Measurements from ENCODE around the gene RNF168. TPM values are rescaled to one million over a fixed set of nuclear protein-coding genes. Genes with fewer than 3 reads are reported as not detected.
A peak's percentile ranks its signal among the peaks of the same experiment; 100 is the strongest.

The RNF168 gene
- polyA plus RNA-seq, 1 donor (not counting 4 experiments of a cell fraction or from before 2014, with no cell fraction given): 7.2 TPM

- DNase-seq (ENCODE audit: low read depth, low spot score): no peak
- no peaks in the 10 kb centered on the region for H3K9me1 ChIP-seq (ENCODE audit: control insufficient read depth, extremely low read depth, insufficient read depth, low read length)
- H3K9ac ChIP-seq (ENCODE audit: control insufficient read depth, extremely low read depth, insufficient read depth, low read length): no peak overlapping the region
- no peaks in the 10 kb centered on the region for H3K27me3 ChIP-seq (ENCODE audit: control insufficient read depth, extremely low read depth, insufficient read depth, low read length)
- dilution Hi-C loops (cut with MboI; ENCODE audit: extremely low pct_ligation_motif_present, low sequenced_read_pairs): no loop called here
- H3K36me3 ChIP-seq (ENCODE audit: control insufficient read depth in 2 of 2, extremely low read depth in 1 of 2, insufficient read depth in 2 of 2, low read length in 2 of 2): no peaks in the 10 kb centered on the region
- H3K9me3 ChIP-seq (ENCODE audit: control insufficient read depth, low read depth, low read length): no peaks in the 10 kb centered on the region
- FAIRE-seq: no peak
- H3K27ac ChIP-seq (ENCODE audit: control insufficient read depth, insufficient read depth, low read length): no peak overlapping the region
- TF ChIP-seq, protein P1, sequence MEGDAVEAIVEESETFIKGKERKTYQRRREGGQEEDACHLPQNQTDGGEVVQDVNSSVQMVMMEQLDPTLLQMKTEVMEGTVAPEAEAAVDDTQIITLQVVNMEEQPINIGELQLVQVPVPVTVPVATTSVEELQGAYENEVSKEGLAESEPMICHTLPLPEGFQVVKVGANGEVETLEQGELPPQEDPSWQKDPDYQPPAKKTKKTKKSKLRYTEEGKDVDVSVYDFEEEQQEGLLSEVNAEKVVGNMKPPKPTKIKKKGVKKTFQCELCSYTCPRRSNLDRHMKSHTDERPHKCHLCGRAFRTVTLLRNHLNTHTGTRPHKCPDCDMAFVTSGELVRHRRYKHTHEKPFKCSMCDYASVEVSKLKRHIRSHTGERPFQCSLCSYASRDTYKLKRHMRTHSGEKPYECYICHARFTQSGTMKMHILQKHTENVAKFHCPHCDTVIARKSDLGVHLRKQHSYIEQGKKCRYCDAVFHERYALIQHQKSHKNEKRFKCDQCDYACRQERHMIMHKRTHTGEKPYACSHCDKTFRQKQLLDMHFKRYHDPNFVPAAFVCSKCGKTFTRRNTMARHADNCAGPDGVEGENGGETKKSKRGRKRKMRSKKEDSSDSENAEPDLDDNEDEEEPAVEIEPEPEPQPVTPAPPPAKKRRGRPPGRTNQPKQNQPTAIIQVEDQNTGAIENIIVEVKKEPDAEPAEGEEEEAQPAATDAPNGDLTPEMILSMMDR (optimal IDR thresholded peaks at IDR 0.05 in 1 of 3, IDR thresholded peaks at IDR 0.05 in 1 of 3, conservative IDR thresholded peaks at IDR 0.05 in 1 of 3; ENCODE audit: extremely low read depth in 1 of 3, insufficient read depth in 2 of 3, low read length in 3 of 3): no peak
- TF ChIP-seq EZH2 (IDR thresholded peaks at IDR 0.05; ENCODE audit: low read length): no peak
- H3K79me2 ChIP-seq (ENCODE audit: control insufficient read depth, insufficient read depth, low read length): no peaks in the 10 kb centered on the region
- H3K4me1 ChIP-seq (ENCODE audit: control insufficient read depth, extremely low read depth, insufficient read depth, low read length): no peaks in the 10 kb centered on the region
- H2AFZ ChIP-seq (ENCODE audit: control insufficient read depth, low read length): no peak overlapping the region
- H3K4me2 ChIP-seq (ENCODE audit: control insufficient read depth, extremely low read depth, insufficient read depth, low read depth, low read length): no peak overlapping the region
- H3K4me3 ChIP-seq (ENCODE audit: control insufficient read depth in 2 of 3, extremely low read depth in 1 of 3, insufficient read depth in 2 of 3, low read depth in 1 of 3, low read length in 3 of 3): no peak overlapping the region
- no peaks in the 10 kb centered on the region for H4K20me1 ChIP-seq (ENCODE audit: control insufficient read depth, extremely low read depth, insufficient read depth, low read length)
Observed at GRCh38 chr3:196444500-196444894, 59.1 kb downstream of the RNF168 start.

DNA sequence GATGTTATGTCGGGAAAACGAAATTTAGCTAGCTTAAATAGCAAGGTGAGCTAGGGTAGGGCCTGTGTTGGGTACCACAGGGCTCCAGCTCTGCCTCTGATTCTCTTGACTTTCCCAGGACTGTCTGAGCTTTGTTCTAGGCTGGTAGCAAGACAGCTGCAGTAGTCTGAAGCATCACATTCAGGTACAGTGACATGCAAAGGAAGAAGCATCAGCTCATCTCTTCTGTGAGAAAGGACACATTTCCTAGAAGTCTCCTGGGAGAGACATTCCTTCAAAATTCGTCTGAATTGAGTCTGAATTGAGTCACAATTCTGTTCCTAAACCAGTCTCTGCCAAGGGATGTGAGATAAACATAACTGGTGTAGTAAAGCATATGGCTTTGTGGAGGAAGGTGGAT, 62.9 kb downstream of the RNF168 start:
- no peak for TF ChIP-seq EZH2 (IDR thresholded peaks at IDR 0.05; ENCODE audit: low read length)
- H3K79me2 ChIP-seq (ENCODE audit: control insufficient read depth, insufficient read depth, low read length): no peaks in the 10 kb centered on the region
- H2AFZ ChIP-seq (ENCODE audit: control insufficient read depth, low read length): peak overlapping the region; percentile 27
- H4K20me1 ChIP-seq (ENCODE audit: control insufficient read depth, extremely low read depth, insufficient read depth, low read length): no peaks in the 10 kb centered on the region
- no peaks in the 10 kb centered on the region for H3K27me3 ChIP-seq (ENCODE audit: control insufficient read depth, extremely low read depth, insufficient read depth, low read length)
- H3K9me1 ChIP-seq (ENCODE audit: control insufficient read depth, extremely low read depth, insufficient read depth, low read length): no peaks in the 10 kb centered on the region
- H3K27ac ChIP-seq (ENCODE audit: control insufficient read depth, insufficient read depth, low read length): no peak overlapping the region
- DNase-seq (ENCODE audit: low read depth, low spot score) (no peak), FAIRE-seq (no peak)
- H3K4me2 ChIP-seq (ENCODE audit: control insufficient read depth, extremely low read depth, insufficient read depth, low read depth, low read length): no peak overlapping the region
- no peaks in the 10 kb centered on the region for H3K4me1 ChIP-seq (ENCODE audit: control insufficient read depth, extremely low read depth, insufficient read depth, low read length)
- dilution Hi-C loops (cut with MboI; ENCODE audit: extremely low pct_ligation_motif_present, low sequenced_read_pairs): no loop called here
- no peak overlapping the region for H3K4me3 ChIP-seq (ENCODE audit: control insufficient read depth in 2 of 3, extremely low read depth in 1 of 3, insufficient read depth in 2 of 3, low read depth in 1 of 3, low read length in 3 of 3)
- H3K36me3 ChIP-seq (ENCODE audit: control insufficient read depth in 2 of 2, extremely low read depth in 1 of 2, insufficient read depth in 2 of 2, low read length in 2 of 2): no peaks in the 10 kb centered on the region
- no peaks in the 10 kb centered on the region for H3K9me3 ChIP-seq (ENCODE audit: control insufficient read depth, low read depth, low read length)
- no peak overlapping the region for H3K9ac ChIP-seq (ENCODE audit: control insufficient read depth, extremely low read depth, insufficient read depth, low read length)

GRCh38 chr3:196440041-196440537, 63.5 kb downstream of the RNF168 start:
- H3K9me1 ChIP-seq (ENCODE audit: control insufficient read depth, extremely low read depth, insufficient read depth, low read length): no peaks in the 10 kb centered on the region
- TF ChIP-seq, protein P1 (optimal IDR thresholded peaks at IDR 0.05 in 1 of 3, IDR thresholded peaks at IDR 0.05 in 1 of 3, conservative IDR thresholded peaks at IDR 0.05 in 1 of 3; ENCODE audit: extremely low read depth in 1 of 3, insufficient read depth in 2 of 3, low read length in 3 of 3): no peak
- TF ChIP-seq EZH2 (IDR thresholded peaks at IDR 0.05; ENCODE audit: low read length): no peak
- H3K36me3 ChIP-seq (ENCODE audit: control insufficient read depth in 2 of 2, extremely low read depth in 1 of 2, insufficient read depth in 2 of 2, low read length in 2 of 2): no peaks in the 10 kb centered on the region
- no peaks in the 10 kb centered on the region for H3K27me3 ChIP-seq (ENCODE audit: control insufficient read depth, extremely low read depth, insufficient read depth, low read length)
- no peaks in the 10 kb centered on the region for H3K4me1 ChIP-seq (ENCODE audit: control insufficient read depth, extremely low read depth, insufficient read depth, low read length)
- H3K27ac ChIP-seq (ENCODE audit: control insufficient read depth, insufficient read depth, low read length): no peak overlapping the region
- H3K4me3 ChIP-seq (ENCODE audit: control insufficient read depth in 2 of 3, extremely low read depth in 1 of 3, insufficient read depth in 2 of 3, low read depth in 1 of 3, low read length in 3 of 3): no peak overlapping the region
- no peak overlapping the region for H3K9ac ChIP-seq (ENCODE audit: control insufficient read depth, extremely low read depth, insufficient read depth, low read length)
- no peaks in the 10 kb centered on the region for H4K20me1 ChIP-seq (ENCODE audit: control insufficient read depth, extremely low read depth, insufficient read depth, low read length)
- DNase-seq (ENCODE audit: low read depth, low spot score): no peak
- FAIRE-seq: no peak
- no peak overlapping the region for H2AFZ ChIP-seq (ENCODE audit: control insufficient read depth, low read length)
- dilution Hi-C loops (cut with MboI; ENCODE audit: extremely low pct_ligation_motif_present, low sequenced_read_pairs): no loop called here
- no peaks in the 10 kb centered on the region for H3K9me3 ChIP-seq (ENCODE audit: control insufficient read depth, low read depth, low read length)
- no peak overlapping the region for H3K4me2 ChIP-seq (ENCODE audit: control insufficient read depth, extremely low read depth, insufficient read depth, low read depth, low read length)
- no peaks in the 10 kb centered on the region for H3K79me2 ChIP-seq (ENCODE audit: control insufficient read depth, insufficient read depth, low read length)
